GM19043 (cell line): Measurements from ENCODE around the gene PMEL.
"Not testable (repeated sequence)": the region's sequence is repeated elsewhere in the genome, so short reads cannot be mapped to it uniquely, and the experiment has no call there.

Experiments used
- ATAC-seq: cut with Tn5 transposase; IDR thresholded peaks from one replicate; pipeline ENCODE4 v1.9.1; 2021; ENCODE audit warnings: low read depth; ENCODE audit not compliant: unreplicated experiment

The PMEL gene

DNA sequence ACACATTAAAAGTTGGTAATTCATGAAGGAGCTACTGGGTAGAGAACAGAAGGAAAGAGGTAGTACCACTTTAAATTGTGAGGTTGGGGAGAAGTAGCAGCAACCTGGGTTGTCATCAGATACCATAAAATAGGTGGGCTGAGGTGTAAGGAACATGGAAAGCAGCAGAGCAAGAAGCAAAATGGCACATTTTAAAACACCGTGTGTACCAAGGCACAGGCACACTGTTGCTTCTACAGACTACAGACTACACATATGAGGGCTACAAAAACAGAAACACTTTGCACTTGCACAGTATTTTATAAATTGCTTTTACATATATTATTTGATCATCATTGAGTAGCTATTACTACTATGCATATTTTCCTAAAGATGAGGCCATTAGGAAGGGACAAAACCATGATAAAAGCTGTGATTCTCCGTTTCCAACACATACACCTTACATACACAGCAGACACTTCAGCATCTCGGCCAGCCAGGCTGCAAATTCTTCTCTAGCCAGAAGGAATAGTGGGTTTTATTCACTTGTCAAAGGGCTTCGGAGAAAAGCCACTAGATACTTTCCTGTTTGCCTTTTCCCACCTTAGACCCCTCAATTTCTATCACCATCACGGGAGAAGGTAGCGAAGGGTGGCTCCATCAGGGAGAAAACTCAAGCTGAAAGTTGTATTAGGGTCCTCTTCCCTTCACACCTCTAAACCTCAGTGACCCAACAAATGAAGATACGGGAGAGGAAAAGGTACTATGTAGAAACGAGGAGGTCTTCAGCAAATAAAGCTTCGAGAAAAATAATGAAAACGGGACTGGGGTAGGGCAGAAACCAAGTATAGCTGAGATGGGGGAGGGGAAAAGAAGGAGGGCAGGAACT is 39.7 kb downstream of the PMEL start:
- ATAC-seq: no peak

DNA sequence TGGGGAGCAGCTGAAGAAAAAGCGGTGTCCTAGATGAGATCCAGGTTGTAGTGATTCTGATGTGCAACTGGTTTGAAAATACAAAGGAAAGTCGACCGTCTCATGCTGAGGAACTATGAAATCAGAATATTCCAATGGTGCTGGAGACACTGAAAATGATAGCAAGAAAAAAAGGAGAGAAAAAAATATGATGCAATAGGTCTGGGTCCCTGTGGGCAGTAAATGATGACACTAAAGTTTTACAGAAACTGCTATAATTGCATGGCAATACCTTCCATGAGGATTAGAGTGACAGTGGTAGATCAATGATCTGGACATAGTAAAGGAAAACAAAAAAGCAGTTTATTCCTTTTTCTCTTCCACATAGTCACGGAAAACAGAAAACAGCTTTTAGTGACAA is 40.5 kb downstream of the PMEL start:
- no peak for ATAC-seq

DNA sequence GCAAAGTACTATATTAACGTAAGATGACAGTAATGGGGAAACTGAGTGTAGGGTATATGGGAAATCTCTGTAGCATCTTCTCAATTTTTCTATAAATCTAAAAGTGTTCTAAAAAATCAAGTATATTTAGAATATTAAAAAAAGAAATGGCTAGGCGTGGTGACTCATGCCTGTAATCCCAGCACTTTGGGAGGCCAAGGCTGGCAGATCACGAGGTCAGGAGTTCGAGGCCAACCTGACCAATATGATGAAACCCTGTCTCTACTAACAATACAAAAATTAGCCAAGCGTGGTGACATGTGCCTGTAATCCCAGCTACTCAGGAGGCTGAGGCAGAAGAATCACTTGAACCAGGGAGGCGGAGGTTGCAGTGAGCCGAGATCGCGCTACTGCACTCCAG is 42.2 kb downstream of the PMEL start:
- not testable (repeated sequence) for ATAC-seq

- ATAC-seq: no peak
Observed at GRCh38 chr12:55922126-55922525, 43.7 kb downstream of the PMEL start.

- not testable (repeated sequence) for ATAC-seq
Observed at GRCh38 chr12:55919032-55919431, 46.8 kb downstream of the PMEL start.

DNA sequence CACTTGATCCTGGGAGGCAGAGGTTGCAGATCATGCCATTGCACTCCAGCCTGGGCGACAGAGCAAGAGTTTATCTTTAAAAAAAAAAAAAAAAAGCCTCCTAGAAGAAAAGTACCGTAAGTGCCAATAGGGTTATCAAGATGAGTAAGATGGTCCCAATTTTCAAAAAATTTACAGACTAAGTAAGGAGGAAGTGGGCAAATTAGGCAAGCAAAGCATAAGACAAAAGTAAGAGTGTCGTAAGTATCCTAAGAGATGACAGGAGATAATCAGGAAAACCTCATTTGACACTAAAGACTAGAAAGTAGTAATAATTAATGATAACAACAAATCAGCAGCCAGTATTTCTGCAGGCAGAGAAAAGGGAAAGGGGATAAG is 50.4 kb downstream of the PMEL start:
- ATAC-seq: no peak

GRCh38 chr12:55912908-55913307 is 52.9 kb downstream of the PMEL start:
- no peak for ATAC-seq

DNA sequence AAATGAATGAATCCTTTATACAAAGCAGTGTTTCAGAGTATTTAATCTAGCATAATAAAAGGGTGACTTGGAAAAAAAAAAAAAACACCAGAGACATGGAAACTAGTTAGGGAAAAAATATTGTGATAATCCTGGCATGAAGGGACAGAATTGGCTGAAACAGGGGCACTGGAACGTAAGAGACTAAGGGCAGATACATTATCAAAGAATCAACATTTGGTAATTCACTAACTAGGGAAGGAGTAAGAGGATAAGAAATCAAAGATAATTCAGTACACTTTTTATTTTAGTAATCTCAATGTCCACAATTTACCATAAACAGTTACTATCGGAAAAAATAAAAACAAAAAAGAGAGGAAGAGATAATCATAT is 56.3 kb downstream of the PMEL start:
- ATAC-seq: no peak

- ATAC-seq: no peak
Observed at GRCh38 chr12:55908726-55909512, 56.9 kb downstream of the PMEL start.

GRCh38 chr12:55906056-55906455 is 59.8 kb downstream of the PMEL start:
- no peak for ATAC-seq
